Amygdala (tissue), 56 donors: ENCODE results near the gene DPP9.
"Not testable (repeated sequence)": the region's sequence is repeated elsewhere in the genome, so short reads cannot be mapped to it uniquely, and the experiment has no call there.

Source experiments
- DNase-seq, 56 donors: peaks; one replicate each; lab custom pipeline; 2025; lab: John Stamatoyannopoulos, UW

The DPP9 gene

DNA sequence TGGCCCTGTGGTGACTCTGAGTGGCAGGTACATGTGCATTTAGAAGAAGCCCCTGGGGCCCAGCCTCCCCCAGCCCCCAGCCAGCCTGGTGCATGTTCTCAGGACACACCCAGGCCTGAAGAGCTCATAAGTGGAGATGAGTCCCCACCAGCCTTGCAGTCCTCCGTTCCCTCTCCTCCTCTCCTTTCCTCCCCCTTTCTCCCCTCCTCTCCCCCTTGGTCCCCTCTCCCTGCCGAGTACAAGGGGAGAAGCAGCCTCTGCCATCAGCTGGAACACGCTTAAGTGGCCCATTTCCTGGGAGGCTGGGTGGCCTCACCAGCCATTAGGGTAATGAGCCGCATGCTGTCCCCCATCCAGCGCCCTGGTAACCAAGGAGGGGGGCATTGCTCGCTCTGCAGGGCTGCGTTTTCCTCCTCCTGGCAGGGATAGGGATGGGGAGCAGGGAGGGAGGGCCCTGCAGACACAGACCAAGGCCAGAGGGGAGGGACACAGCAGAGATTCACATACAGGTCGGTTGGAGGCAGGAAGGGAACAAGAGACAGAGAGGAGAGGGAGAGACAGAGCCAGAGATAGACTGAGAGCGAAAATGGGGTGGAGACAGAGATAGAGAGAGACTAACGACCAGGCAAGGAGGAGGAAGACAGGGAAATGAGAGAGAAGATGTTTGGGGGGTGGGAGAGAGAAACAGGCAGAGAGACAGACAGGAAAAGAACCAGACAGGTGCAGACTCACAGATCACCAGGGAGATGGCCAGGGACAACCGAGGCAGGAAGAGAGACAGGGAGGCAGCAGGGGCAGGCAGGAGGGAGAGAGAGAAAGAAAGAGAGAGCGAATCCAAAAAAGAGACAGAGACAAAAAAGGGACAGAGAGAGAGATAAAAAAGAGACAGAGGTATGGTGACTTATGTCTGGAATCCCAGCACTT is 19.3 kb upstream of the DPP9 start:
- DNase-seq: peak in 3 of 56 donors; percentile 10 to 19 (median 19)

DNA sequence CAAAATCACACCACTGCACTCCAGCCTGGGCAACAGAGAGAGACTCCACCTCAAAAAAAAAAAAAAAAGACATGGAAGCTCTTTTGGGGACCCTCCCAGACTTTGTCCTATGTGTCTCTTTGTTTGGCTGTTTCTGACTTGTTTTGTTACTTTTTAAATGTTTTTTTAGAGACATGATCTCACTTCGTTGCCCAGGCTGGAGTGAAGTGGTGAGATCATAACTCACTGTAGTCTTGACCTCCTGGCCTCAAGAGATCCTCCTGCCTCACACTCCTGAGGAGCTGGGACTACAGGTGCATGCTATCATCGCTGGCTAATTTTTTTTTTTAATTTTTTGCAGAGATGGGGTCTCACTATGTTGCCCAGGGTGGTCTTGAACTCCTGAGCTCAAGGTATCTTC is 16.4 kb upstream of the DPP9 start:
- no peak for DNase-seq

DNA sequence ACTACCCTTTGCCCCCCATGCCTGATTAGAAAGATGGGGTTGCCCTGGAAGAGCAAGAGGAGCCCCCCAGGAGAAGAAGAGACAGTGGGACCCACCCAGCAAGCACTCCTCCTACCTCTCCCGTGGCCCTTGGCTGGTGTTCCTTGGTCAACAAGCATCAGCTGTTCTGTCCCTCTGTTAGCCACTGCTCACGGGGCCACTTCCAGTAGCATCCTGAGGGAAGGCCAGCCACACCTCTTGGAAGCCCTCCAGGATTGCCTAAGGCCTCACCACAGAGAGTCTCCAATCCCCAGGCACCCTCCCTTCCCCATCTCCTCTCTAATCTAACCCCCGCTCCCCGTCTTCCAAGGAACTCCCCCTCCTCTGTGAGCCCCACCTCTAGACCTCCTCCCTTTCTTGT is 15.1 kb upstream of the DPP9 start:
- DNase-seq: no peak

DNA sequence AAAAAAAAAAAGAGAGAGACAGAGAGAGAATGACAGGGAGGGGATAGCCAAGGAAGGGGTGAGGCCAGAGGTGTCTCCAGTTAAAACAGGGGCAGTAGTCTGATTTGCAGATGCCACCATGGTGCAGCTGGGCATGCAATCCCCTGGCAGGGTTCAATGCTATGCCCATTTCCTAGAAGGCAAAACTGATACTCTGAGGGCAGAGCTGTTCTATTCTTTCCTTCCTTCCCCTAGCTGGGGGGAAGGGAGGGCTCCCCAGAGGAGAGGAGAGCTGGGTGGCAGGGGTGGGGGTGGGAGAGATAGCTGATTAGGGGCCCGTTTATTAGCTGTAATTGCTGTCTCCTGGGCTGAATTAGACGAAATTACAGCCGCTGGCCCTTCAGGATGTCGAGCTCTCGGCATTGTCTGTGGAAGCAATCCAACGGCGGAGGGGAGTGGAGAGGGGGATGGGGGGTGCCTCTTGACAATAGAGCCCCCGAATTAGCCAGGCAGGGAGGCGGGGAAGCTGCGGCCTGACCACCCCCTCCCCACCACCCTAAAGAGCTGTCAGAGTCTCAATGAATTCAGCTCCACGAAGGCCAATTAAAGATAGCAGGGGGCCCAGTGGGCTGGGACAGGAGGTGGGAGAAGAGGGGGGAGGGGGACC is 14.4 kb upstream of the DPP9 start:
- DNase-seq: no peak

DNA sequence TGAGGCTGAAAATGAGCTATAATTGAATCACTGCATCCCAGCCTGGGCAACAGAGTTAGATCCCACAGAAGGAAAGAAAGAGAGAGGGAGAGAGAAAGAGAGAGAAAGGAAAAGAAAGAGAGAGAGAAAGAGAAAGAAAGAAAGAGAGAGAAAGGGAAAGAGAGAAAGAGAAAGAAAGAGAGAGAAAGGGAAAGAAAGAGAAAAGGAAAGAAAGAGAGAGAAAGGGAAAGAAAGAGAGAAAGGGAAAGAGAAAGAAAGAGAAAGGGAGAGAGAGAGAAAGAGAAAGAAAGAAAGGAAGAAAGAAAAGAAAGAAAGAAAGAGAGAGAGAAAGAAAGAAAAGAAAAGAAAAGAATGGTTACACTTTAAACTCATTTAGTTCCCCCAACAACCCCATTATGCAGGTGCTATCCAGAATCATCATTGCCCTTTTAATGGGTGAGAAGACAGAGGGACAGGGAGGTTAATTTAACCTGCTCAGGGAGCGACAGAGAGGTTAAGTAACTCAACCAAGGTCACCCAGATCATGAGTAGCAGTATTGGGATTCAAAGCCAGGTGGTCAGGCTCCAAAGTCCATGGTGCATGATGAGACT is 10.2 kb upstream of the DPP9 start:
- no peak for DNase-seq

DNA sequence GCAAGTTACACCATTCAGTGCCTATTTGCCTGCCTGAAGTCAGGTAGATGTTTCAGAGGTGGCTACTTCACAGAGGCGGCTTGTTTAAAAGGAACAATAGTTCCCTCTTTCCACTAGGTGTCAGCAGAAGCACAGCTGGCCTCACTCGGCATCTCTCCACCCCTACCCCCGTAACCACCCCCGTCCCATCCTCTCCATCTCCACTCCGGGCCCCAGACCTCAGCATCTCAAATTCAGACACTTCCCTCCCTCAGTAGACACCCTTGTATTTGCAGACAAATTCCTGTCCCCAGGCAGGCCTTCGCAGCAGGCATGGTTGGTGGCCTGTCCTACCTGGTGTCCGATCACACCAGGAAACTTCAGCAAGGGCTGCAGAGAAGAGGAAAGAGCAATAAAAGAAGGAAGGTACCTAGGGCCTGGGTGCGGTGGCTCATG is 9.1 kb upstream of the DPP9 start:
- DNase-seq: peak in 24 of 56 donors; percentile 10 to 52 (median 30)

DNA sequence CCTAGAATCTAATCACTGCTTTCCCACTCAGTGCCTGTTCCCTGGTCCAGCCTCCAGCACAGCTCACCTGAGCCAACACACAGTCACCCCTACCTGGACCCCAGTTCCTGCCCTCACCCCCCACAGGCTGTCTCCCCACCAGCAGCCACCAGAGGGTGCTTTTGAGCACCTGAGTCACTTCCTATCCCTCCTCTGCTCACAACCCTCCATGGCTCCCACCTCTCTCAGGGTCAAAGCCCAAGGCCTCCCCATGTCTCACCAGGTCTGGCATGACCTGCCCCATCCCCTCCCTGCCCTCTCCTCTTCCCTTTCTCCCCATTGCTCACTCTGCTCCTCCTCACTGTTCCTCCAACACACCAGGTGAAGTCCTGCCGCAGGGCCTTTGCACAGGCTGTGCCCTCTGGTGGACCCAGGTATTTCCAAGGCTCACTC is 7.1 kb upstream of the DPP9 start:
- DNase-seq: peak in 1 of 56 donors; percentile 7

DNA sequence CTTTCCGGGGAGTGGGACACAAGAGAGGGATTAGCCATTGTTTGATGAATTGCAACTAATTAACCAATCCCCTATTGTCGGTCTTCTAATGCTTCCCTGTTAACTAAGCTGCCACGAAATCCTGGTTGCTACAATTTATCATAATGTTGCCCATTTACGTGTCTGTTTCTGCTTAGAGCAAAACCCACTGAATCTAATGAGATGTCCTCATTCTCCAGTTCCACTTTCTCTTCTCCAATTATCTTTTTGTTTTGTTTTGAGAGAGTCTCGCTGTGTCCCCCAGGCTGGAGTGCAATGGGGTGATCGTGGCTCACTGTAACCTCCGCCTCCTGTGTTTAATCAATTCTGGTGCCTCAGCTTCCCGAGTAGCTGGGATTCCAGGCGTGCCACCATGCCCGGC is 5.2 kb upstream of the DPP9 start:
- DNase-seq: no peak

DNA sequence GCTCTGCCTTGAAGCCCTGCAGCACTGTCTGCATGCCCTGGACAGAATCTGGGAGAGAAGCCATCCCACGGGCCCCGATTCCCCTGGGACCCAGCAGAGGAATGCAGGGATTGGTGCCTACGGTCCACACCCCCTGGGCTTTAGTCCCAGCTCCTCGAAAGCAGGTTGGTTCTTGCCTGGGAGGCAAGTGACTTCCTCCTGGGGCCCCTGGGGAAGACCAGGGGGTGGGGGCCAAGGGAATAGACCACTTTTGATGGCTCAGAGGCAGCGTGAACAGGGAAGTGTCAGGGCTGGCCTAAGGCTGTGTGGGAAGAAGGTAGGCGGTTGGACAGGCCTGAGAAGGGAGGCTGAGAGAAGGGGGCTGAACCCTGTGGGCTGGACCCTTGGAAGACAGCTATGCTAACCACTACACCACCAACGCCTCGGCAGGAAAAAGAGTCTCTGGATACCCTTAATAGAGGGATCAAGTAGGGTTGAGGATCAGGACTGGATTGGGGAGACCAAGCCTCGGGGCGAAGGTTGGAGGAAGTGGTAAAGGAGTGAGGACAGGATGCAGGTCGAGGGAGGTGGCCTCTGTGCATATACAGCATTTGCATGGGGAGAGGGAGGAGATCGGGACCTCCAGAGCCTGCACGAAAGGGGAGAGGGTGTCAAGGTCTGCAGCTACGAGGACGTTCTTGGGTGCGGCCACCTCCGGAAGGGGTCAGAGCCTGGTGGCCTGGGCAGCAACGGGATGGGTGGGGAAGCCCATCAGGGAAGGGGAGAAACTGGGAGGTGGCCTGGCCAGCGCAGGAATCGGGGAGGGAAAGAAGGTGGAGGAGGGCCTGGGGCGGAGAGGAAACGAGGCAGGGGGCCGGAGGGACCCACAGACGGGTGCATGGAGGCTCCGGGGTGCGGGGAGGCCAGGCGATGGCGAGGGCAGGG is 709 bp downstream of the DPP9 start:
- peak in 22 of 56 donors; percentile 10 to 67 (median 34) for DNase-seq

DNA sequence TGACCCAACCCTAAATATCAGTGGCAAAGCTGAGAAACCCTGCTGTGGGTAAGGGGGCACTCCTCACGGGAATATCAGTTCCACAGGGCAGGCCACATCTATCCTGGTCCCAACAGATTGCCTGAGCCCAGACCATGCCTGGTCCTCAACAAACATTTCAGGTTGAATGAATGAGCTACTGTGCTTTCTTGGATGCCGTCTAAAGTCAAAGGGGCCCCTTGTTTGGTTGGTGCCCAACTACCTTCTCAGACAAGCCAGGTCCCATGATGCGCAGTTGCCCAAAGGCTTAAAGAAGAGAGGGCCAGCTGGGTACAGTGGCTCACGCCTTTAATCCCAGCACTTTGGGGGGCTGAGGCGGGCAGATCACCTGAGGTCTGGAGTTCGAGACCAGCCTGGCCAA is 2.4 kb downstream of the DPP9 start:
- no peak for DNase-seq

DNA sequence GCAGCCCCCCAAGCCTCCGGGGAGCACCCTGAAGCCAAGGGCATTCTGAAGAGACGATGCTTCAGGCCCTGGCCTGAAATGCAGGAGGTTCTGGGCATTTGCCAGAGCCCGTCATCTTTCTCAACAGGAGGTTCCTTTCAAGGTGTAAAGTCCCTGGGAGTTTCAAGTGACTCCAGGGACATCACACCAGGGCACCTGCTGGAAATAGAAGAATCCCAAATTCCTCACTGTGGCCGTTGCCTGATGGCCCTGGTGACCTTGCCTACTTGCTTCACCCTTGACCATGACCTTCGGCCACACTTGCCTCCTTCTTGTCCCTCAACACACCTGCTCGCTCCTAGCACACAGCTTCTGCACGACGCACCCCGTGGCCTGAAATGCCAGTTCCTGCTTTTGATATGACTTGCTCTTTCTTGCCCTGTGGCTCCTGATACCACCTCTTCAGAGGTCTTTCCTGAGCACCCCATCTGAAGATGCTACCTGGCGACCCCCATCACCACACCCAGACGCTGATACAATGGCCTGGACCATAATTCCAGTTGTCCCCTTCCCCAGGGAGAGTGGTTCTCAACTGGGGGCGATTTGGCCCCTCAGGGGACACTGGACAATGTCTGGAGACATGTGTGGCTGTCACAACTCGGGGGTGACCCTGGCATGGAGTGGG is 3.5 kb downstream of the DPP9 start:
- no peak for DNase-seq

DNA sequence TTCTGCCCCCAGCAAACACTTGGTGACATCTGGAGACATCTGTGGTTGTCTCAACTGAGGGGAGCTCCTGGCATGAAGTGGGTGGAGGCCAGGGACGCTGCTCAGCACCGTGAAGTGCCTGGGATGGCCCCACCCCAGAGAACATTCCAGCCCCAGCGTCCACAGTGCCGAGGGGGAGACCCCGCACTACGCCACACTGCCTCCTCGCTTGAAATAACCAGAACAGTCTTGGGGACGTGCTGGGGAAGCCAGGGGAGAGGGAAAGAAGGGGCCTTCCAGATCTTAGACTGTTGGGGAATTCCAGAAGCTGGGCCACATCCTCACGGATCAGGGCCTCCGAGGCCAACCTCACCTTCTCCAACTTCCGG is 4.2 kb downstream of the DPP9 start:
- no peak for DNase-seq

DNA sequence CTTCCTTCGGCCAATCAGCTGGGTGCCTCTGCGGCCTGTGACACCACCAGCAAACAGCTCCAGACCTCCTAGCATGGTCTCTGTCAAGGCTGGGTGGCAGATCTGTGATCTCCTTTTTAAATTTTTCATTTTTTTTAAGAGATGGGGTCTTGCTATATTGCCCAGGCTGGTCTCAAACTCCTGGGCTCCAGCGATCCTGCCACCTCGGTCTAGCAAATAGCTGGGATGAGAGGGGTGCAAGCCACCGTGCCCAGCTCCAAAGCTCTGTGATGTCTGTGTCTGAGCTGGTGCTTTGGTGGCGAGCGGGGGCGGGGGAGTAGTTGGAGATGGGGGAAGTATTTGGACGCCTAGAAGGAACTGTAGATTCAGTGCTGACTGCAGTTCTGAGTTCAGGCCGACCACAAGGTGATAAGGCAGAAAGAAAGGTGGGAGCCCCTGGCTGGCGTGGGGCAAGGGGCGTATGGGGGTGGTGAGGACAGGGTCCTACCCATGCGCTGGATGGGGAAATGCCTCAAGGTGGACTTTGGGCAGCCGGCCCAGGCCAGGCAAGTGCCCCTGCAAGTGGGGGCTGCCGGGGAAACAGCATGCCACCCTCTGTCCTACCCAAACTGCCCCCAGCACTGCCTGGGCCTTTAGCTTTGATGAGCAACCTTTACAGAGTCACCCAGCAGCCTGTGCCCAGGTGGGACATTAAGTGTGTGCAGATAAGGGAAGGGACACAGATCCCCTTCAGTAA is 5.5 kb downstream of the DPP9 start:
- no peak for DNase-seq

DNA sequence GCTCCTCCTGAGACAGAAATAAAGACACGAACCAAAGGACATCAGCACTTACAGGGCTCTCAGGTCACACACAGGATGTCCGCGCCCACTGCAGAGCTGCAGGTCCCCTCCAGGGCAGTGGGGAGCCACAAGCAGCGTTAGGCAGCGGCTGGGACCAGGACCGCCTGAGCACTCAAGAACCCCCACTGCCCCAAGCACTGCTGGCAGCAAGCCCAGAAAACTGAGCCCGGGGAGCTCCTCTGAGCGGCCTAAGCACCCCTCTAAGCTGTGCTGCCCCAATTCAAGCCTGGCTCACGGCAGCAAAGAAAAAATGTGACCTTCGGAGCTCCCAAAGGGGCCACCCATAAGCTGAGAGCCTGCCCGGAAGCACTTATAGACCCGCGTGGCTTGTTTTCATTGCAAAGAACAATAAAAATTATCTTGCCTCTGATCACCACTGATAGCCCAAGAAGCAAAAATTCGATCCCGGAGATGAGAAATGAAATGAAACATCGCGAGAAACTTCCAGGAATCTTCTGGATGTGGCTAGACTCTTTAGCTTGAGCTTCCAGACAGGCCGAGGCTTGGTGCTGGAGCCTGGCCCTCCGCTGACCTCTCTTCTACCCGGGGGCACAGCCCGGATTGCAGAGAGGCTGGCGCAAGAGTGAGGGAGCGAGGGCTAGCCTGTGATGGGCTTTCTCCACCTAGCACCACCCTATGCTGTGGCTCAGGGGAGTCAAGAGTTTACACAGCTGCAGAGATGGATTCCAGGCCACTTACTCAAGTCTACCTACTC is 6.3 kb downstream of the DPP9 start:
- DNase-seq: no peak

DNA sequence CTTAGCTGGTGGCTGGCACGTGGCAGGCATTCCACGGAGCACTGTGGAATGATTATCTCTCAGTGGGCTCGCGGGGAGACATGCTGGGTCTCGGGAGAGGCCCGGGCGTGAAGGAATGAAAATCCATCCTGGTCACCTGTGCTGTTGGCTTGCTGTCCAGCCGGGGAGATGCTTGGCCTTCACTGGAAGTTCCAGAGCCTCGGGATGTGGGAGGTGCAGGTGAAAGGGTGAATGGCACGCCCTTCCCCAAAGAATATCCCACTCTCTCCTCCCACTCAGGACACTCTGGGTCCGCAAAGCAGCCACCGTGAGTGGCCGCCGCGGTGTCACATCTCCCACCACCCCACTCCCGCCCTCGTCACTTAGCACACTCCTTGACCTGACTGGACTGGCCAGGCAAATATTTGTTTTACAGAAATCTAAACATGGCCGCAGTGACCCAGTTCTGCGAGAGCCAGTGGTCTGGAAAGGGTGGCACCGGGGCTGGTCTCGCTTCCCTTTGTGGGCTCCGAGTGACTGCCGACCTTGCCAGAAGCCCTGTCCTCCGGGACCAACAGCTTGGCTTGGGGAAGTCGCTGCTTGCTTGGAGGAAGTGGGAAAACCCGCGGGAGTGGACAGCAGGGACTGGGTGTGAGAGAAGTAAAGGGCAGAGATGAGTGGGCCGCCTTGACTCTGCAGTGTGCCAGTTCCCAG is 8.0 kb downstream of the DPP9 start:
- peak in 10 of 56 donors; percentile 5 to 45 (median 14) for DNase-seq

DNA sequence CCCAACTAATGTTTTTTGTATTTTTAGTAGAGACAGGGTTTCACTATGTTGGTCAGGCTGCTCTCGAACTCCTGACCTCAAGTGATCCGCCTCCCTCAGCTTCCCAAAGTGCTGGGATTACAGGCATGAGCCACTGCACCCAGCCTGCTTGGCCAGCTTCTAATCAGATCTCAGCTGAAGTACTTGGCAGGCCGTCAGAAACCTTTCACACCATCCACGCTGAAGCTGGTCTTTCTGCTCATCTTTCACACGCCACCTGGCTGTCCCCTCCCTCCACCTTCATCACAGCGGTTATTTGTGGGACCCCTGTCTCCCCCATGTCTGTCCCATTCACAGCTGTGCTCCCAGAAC is 8.5 kb downstream of the DPP9 start:
- DNase-seq: not testable (repeated sequence)

DNA sequence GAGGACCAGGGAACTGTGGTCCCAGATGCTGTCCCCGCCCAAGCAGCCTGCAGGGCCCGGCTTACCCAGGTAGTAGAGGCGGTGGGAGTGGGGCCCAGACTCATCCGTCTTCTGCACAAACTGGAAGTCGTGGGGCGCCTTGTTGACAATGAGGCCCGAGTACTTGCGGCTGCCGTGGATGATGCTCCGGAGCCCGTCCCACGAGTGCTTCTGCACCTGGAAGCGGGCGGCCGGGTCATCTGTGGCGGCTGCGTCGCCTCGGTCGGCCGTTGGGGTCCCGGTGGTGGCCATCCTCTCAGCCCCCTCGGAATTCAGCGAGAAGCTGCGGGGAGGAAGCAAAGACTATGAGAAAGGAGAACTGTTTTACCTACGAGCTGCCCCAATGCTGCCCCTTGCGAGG is 9.6 kb downstream of the DPP9 start:
- no peak for DNase-seq
